Transverse colon (tissue), 4 donors: ENCODE measurements around the gene ENTPD8. TPM values are rescaled to one million over a fixed set of nuclear protein-coding genes. Genes with fewer than 3 reads are reported as not detected.

Source experiments
- DNase-seq: peaks from one replicate; pipeline ENCODE4 v3.0.0-alpha.2; 2019
- H3K27ac ChIP-seq, 4 donors: fragments of 200-600 bp; sonication (generic); 2 replicates each; pipeline ENCODE4 v1.5.1; 2016 to 2018; ENCODE audit warnings: inconsistent platforms in 4 of 4
- H3K27me3 ChIP-seq: fragments of 200-600 bp; sonication (generic); 2 replicates; pipeline ENCODE4 v1.5.1; 2017; ENCODE audit warnings: inconsistent platforms
- H3K36me3 ChIP-seq, 4 donors: fragments of 200-600 bp; sonication (generic); 2 replicates each; pipeline ENCODE4 v1.5.1; 2017 to 2019; ENCODE audit warnings: inconsistent platforms in 4 of 4
- H3K4me1 ChIP-seq, 4 donors: fragments of 200-600 bp; sonication (generic); 2 replicates each; pipeline ENCODE4 v1.5.1; 2017 to 2020; ENCODE audit warnings: inconsistent platforms in 4 of 4
- H3K4me3 ChIP-seq, 4 donors: fragments of 200-600 bp; sonication (generic); 1 replicate in 1 of 4; 2 replicates in 3 of 4; pipeline versions ENCODE4 v1.5.1 to v1.6.1; 2017 to 2019; ENCODE audit warnings: inconsistent platforms in 4 of 4
- H3K9me3 ChIP-seq, 2 donors: fragments of 200-600 bp; sonication (generic); 2 replicates each; pipeline ENCODE4 v1.5.1; 2017 to 2019; ENCODE audit warnings: inconsistent platforms in 2 of 2
- EP300 ChIP-seq: sonication (generic); formaldehyde crosslinking; IDR thresholded peaks from one replicate; pipeline ENCODE4 v1.6.1; 2017; ENCODE audit warnings: antibody characterized with exemption, low read depth
- POLR2A ChIP-seq: fragments of 450-650 bp; IDR thresholded peaks from one replicate; pipeline ENCODE4 v1.6.1; 2016; ENCODE audit warnings: antibody characterized with exemption, mild to moderate bottlenecking, moderate library complexity
- POLR2AphosphoS5 ChIP-seq, 3 donors: sonication (generic); formaldehyde crosslinking; IDR thresholded peaks; one replicate each; pipeline ENCODE4 v1.6.1; 2016; ENCODE audit warnings: antibody characterized with exemption in 3 of 3
- WGBS, 2 donors: methylation state at CpG; one replicate each; pipeline ENCODE4 v1.1.5; 2018; ENCODE audit warnings: low coverage in 1 of 2; 5-methylcytosine and 5-hydroxymethylcytosine counted together
- in situ Hi-C, 4 donors: fragments of 200-750 bp; cut with MboI; loops; one replicate each; pipeline versions ENCODE4 v1.15.0 to v1.15.1; 2017; ENCODE audit warnings: low sequenced_read_pairs in 3 of 4, low pct_ligation_motif_present in 1 of 4, low pct_unique_long_range_greater_than_20kb in 1 of 4
- intact Hi-C: fragments of 100-400 bp; cut with DNase I; formaldehyde crosslinking; loops from one replicate; pipeline ENCODE4 v1.15.1; 2023; ENCODE audit warnings: low total_unique reads
- total RNA-seq, 4 donors: library from RNA; depleted of rRNA; stranded (reverse); fragments of >200 nt; gene quantifications; one replicate each; pipeline ENCODE4 v1.1.0, GENCODE V29; 2016
- TF ChIP-seq, protein P1 (sequence below), 5 experiments: fragments of 200-600 bp in 3 of 5; fragments of 450-650 bp in 2 of 5; sonication (generic) in 3 of 5; IDR thresholded peaks; 1 replicate in 2 of 5; 2 replicates in 3 of 5; pipeline ENCODE4 v1.5.1; 2016 to 2017; ENCODE audit warnings: antibody characterized with exemption in 5 of 5, inconsistent platforms in 3 of 5, mild to moderate bottlenecking in 2 of 5, moderate library complexity in 1 of 5

The ENTPD8 gene
- total RNA-seq, 4 donors from 2014 or later, result 20.7 to 109 (median 63.8) TPM

DNA sequence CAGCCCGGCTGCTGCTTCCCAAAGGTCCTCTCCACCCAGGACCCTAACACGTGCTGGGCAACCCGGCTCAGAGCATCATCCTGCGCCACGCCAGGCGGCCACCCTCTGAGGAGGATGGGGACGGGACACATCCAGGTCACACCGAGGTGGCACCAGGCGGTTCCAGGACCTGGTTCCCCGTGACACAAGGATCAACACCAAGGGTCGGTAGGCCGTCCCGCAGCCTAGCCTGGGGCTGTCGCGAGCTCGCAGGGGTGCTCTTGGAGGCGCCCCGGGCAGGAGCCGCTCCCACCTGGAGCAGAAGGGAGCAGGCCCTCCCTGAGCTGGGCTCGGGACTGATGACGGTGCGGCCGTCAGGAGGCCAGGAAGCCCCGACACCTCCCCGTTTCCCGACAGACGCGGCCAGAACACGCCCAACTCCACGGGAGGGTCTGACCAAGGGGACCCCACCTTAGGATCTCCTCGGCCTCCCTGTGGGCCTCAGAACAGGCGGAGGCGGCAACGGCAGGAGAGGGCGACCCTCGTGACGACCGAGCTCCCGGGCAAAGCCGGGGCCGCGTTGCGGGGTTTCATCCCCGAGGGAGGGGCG lies 24.5 kb downstream of the ENTPD8 start:
- Histone ChIP-seq H3K4me3 (peak overlapping the region in 1 of 4 donors; percentile 29), H3K9me3 (no peaks in the 10 kb centered on the region), H3K27ac (no peak overlapping the region), H3K36me3 (no peaks in the 10 kb centered on the region), H3K4me1 (peaks cover 17 to 46% (median 35%) of the 10 kb centered on the region in 4 donors), H3K27me3 (no peaks in the 10 kb centered on the region)
- 95% methylated on average over 44 of the region's 45 CpGs; no CpG with 5 or more reads in 1 of the 2 donors for WGBS, 2 donors
- intact Hi-C loops (no loop called here), in situ Hi-C loops (loop anchor here in 2 of 4 donors (25.0 kb wide), 1 partner anchor 129 kb away; the partner anchor contains the start of gene TOR4A (in 2 of the 2))
- DNase-seq, result no peak
- TF ChIP-seq POLR2AphosphoS5 (IDR thresholded peaks at IDR 0.05) (no peak), EP300 (no peak), POLR2A (no peak)
- TF ChIP-seq, protein P1, sequence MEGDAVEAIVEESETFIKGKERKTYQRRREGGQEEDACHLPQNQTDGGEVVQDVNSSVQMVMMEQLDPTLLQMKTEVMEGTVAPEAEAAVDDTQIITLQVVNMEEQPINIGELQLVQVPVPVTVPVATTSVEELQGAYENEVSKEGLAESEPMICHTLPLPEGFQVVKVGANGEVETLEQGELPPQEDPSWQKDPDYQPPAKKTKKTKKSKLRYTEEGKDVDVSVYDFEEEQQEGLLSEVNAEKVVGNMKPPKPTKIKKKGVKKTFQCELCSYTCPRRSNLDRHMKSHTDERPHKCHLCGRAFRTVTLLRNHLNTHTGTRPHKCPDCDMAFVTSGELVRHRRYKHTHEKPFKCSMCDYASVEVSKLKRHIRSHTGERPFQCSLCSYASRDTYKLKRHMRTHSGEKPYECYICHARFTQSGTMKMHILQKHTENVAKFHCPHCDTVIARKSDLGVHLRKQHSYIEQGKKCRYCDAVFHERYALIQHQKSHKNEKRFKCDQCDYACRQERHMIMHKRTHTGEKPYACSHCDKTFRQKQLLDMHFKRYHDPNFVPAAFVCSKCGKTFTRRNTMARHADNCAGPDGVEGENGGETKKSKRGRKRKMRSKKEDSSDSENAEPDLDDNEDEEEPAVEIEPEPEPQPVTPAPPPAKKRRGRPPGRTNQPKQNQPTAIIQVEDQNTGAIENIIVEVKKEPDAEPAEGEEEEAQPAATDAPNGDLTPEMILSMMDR (IDR thresholded peaks at IDR 0.05), result no peak

DNA sequence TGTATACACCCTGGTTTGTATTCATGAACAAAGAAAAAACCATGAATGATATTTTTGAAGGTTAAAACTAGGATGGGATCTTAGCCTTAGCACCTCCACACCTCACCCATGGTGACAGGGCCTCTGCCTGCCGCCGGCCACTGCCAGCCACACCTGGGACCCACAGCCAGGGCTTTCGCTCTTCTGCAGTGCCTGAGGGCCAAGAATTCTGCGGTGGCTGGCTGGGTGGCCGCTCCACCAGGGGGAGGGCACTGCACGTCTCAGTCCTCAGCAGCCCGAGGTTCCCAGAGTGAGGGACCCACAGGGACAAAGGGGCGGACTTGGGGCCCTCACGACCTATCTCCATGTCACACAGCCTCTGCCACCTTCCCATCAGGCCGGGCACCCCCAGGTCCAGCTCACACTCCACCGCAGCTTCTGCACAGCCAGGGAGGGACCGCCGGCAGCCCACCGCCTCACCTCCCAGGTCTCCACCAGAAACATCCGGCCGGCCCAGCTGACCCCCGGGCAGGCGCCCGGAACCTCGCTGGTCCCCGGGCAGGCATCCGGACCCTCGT lies 25.1 kb downstream of the ENTPD8 start:
- 96% methylated on average over 23 of the region's 23 CpGs; no CpG with 5 or more reads in 1 of the 2 donors for WGBS, 2 donors
- no peak for DNase-seq
- in situ Hi-C loops (loop anchor here in 2 of 4 donors (25.0 kb wide), 1 partner anchor 129 kb away; the partner anchor contains the start of gene TOR4A (in 2 of the 2)), intact Hi-C loops (no loop called here)
- Histone ChIP-seq H3K27ac (no peak overlapping the region), H3K27me3 (no peaks in the 10 kb centered on the region), H3K9me3 (no peaks in the 10 kb centered on the region), H3K36me3 (no peaks in the 10 kb centered on the region), H3K4me3 (no peak overlapping the region), H3K4me1 (peaks cover 19 to 45% (median 36%) of the 10 kb centered on the region in 4 donors)
- TF ChIP-seq POLR2AphosphoS5 (IDR thresholded peaks at IDR 0.05), result no peak
- TF ChIP-seq, protein P1 (IDR thresholded peaks at IDR 0.05), result no peak
- TF ChIP-seq POLR2A, result no peak
- TF ChIP-seq EP300, result no peak

DNA sequence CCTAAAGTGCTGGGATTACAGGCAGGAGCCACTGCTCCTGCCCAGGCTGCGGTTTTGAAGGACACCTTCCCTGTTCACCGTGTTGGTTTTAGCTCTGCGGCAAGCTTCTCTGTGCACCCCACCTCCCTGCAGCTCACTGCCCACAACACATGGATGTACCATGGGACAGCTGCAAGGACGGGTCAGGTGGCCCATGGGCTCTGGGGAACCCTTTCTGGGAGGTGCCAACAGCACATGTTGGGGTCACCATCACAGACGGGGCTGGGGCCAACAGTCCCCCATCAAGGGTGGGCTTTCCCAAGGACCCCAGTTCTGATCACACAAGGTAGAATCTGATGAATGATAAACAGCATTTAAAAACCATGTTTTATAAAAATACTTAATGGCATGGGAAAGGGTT lies 25.7 kb downstream of the ENTPD8 start:
- no peak for DNase-seq
- intact Hi-C loops, result no loop called here

DNA sequence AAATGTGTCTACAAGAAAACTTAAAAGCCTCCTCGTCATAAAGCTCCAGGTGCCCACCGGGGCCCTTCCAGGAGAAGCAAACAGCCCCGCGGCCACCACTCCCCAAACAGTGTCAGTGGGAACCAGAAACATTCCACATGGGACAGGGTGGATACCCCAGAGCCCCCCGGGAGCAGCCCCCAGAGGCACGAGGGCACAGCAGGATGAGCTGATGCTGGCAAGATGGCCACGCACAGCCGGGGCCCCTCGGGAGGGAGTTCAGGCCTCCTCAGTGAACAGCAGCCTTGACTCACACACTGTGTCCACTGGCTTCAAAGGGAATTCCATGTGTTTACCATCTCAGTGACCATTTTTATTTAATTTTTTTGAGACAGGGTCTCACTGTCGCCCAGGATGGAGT lies 28.7 kb downstream of the ENTPD8 start:
- Histone ChIP-seq H3K36me3 (no peaks in the 10 kb centered on the region), H3K9me3 (no peaks in the 10 kb centered on the region), H3K27me3 (no peaks in the 10 kb centered on the region), H3K4me1 (peaks cover 19 to 48% (median 32%) of the 10 kb centered on the region in 4 donors), H3K4me3 (no peak overlapping the region), H3K27ac (peak overlapping the region; percentile 52 to 75 (median 71))
- WGBS, 2 donors, result 76% methylated on average over 10 of the region's 10 CpGs; no CpG with 5 or more reads in 1 of the 2 donors
- TF ChIP-seq POLR2A (no peak), EP300 (no peak), POLR2AphosphoS5 (IDR thresholded peaks at IDR 0.05) (no peak)
- TF ChIP-seq, protein P1 (IDR thresholded peaks at IDR 0.05), result no peak
- no peak for DNase-seq
- intact Hi-C loops, result no loop called here
- in situ Hi-C loops, result loop anchor here in 2 of 4 donors (25.0 kb wide), 1 partner anchor 125 kb away; the partner anchor contains the start of gene TOR4A (in 2 of the 2)

More for the DNA sequence above, 25.7 kb downstream of the ENTPD8 start:
- no peaks in the 10 kb centered on the region for H3K9me3 ChIP-seq
- H3K27ac ChIP-seq, result no peak overlapping the region
- no peaks in the 10 kb centered on the region for H3K36me3 ChIP-seq
- H3K27me3 ChIP-seq, result no peaks in the 10 kb centered on the region
- peaks cover 19 to 47% (median 37%) of the 10 kb centered on the region in 4 donors for H3K4me1 ChIP-seq
- in situ Hi-C loops, result loop anchor here in 2 of 4 donors (25.0 kb wide), 1 partner anchor 128 kb away; the partner anchor contains the start of gene TOR4A (in 2 of the 2)
- WGBS, 2 donors, result 93% methylated on average over 5 of the region's 5 CpGs; no CpG with 5 or more reads in 1 of the 2 donors
- no peak overlapping the region for H3K4me3 ChIP-seq
- no peak for TF ChIP-seq POLR2AphosphoS5 (IDR thresholded peaks at IDR 0.05)
- TF ChIP-seq EP300, result no peak
- TF ChIP-seq, protein P1 (IDR thresholded peaks at IDR 0.05), result no peak
- TF ChIP-seq POLR2A, result no peak
